ENCODE data around the gene SRC.

The SRC gene

GRCh38 chr20:37439223-37439933 is 93.4 kb downstream of the SRC start:
- no peak overlapping the region for H3K27ac ChIP-seq
- DNase-seq (ENCODE audit: low read depth, low spot score): no peak

GRCh38 chr20:37441023-37441422 is 95.1 kb downstream of the SRC start:
- H3K27ac ChIP-seq: no peak overlapping the region
- DNase-seq (ENCODE audit: low read depth, low spot score): no peak

- no peak for DNase-seq (ENCODE audit: low read depth, low spot score)
- no peak overlapping the region for H3K27ac ChIP-seq
Observed at GRCh38 chr20:37442547-37442946, 96.6 kb downstream of the SRC start.

- no peak for DNase-seq (ENCODE audit: low read depth, low spot score)
- H3K27ac ChIP-seq: no peak overlapping the region
Observed at GRCh38 chr20:37442986-37443385, 97.0 kb downstream of the SRC start.

GRCh38 chr20:37443596-37443995 is 97.7 kb downstream of the SRC start:
- DNase-seq (ENCODE audit: low read depth, low spot score): no peak
- H3K27ac ChIP-seq: no peak overlapping the region

GRCh38 chr20:37445041-37445440 is 99.1 kb downstream of the SRC start:
- no peak for DNase-seq (ENCODE audit: low read depth, low spot score)
- no peak overlapping the region for H3K27ac ChIP-seq

- DNase-seq (ENCODE audit: low read depth, low spot score): no peak
- no peak overlapping the region for H3K27ac ChIP-seq
Observed at GRCh38 chr20:37446286-37447032, 100.5 kb downstream of the SRC start.

- no peak overlapping the region for H3K27ac ChIP-seq
- no peak for DNase-seq (ENCODE audit: low read depth, low spot score)
Observed at GRCh38 chr20:37447688-37448087, 101.7 kb downstream of the SRC start.

GRCh38 chr20:37449276-37449675 is 103.3 kb downstream of the SRC start:
- DNase-seq (ENCODE audit: low read depth, low spot score): no peak
- H3K27ac ChIP-seq: no peak overlapping the region

GRCh38 chr20:37450344-37450743 is 104.4 kb downstream of the SRC start:
- no peak overlapping the region for H3K27ac ChIP-seq
- DNase-seq (ENCODE audit: low read depth, low spot score): no peak

GRCh38 chr20:37451616-37452015 is 105.7 kb downstream of the SRC start:
- no peak for DNase-seq (ENCODE audit: low read depth, low spot score)
- H3K27ac ChIP-seq: no peak overlapping the region

GRCh38 chr20:37452236-37452635 is 106.3 kb downstream of the SRC start:
- no peak for DNase-seq (ENCODE audit: low read depth, low spot score)
- no peak overlapping the region for H3K27ac ChIP-seq

- no peak overlapping the region for H3K27ac ChIP-seq
- DNase-seq (ENCODE audit: low read depth, low spot score): no peak
Observed at GRCh38 chr20:37453288-37453687, 107.3 kb downstream of the SRC start.

- H3K27ac ChIP-seq: no peak overlapping the region
- no peak for DNase-seq (ENCODE audit: low read depth, low spot score)
Observed at GRCh38 chr20:37453836-37454235, 107.9 kb downstream of the SRC start.

- H3K27ac ChIP-seq: no peak overlapping the region
- DNase-seq (ENCODE audit: low read depth, low spot score): no peak
Observed at GRCh38 chr20:37454636-37455385, 108.9 kb downstream of the SRC start.
